Neural cell (in vitro differentiated cells): Measurements from ENCODE around the gene RIPK1. TPM values are rescaled to one million over a fixed set of nuclear protein-coding genes. Genes with fewer than 3 reads are reported as not detected.

ENCODE experiments used
- H2AFZ ChIP-seq: fragments of 200-600, 300-800 bp; sonication (generic), shearing (Covaris generic); 2 replicates; pipeline ENCODE4 v1.6.0; 2014; ENCODE audit warnings: low read depth, mild to moderate bottlenecking, antibody characterized with exemption, low read length, moderate library complexity
- H3F3A ChIP-seq: fragments of 200-600 bp; shearing (Covaris generic); 2 replicates; pipeline ENCODE4 v1.6.1; 2016; ENCODE audit warnings: mild to moderate bottlenecking, moderate library complexity, mixed read lengths, antibody characterized with exemption, low read length; ENCODE audit not compliant: insufficient read depth, poor library complexity, severe bottlenecking
- H3K27ac ChIP-seq: fragments of 200-600, 300-800 bp; sonication (generic), shearing (Covaris generic); 2 replicates; pipeline ENCODE4 v1.5.1; 2014; ENCODE audit warnings: mild to moderate bottlenecking, low read length, moderate library complexity
- H3K27me3 ChIP-seq: fragments of 300-800, 200-600 bp; sonication (generic), shearing (Covaris generic); 2 replicates; pipeline ENCODE4 v1.6.0; 2014; ENCODE audit warnings: mild to moderate bottlenecking, low read depth, low read length, moderate library complexity; ENCODE audit not compliant: insufficient read depth
- H3K36me3 ChIP-seq: fragments of 300-800, 200-600 bp; sonication (generic), shearing (Covaris generic); 2 replicates; pipeline ENCODE4 v1.5.1; 2014; ENCODE audit warnings: mild to moderate bottlenecking, antibody characterized with exemption, low read length, moderate library complexity; ENCODE audit not compliant: insufficient read depth
- H3K4me2 ChIP-seq: fragments of 300-800, 200-600 bp; sonication (generic), shearing (Covaris generic); 2 replicates; pipeline ENCODE4 v1.6.0; 2014; ENCODE audit warnings: mild to moderate bottlenecking, low read length
- H3K4me3 ChIP-seq: fragments of 300-800, 200-600 bp; sonication (generic), shearing (Covaris generic); 2 replicates; pipeline ENCODE4 v1.5.1; 2014; ENCODE audit warnings: mild to moderate bottlenecking, low read length, moderate library complexity
- H3K79me2 ChIP-seq: fragments of 200-600 bp; shearing (Covaris generic); replicated peaks from 2 replicates; pipeline ENCODE4 v1.6.0; 2014; ENCODE audit warnings: mild to moderate bottlenecking, low read length, moderate library complexity; ENCODE audit not compliant: insufficient read depth
- H3K9ac ChIP-seq: fragments of 300-800, 200-600 bp; sonication (generic), shearing (Covaris generic); 2 replicates; pipeline ENCODE4 v1.6.1; 2016; ENCODE audit warnings: mild to moderate bottlenecking, low read length, mixed read lengths
- H3K9me2 ChIP-seq: fragments of 200-600 bp; shearing (Covaris generic); 2 replicates; pipeline ENCODE4 v1.6.1; 2016; ENCODE audit warnings: mild to moderate bottlenecking, low read length, mixed read lengths; ENCODE audit not compliant: insufficient read depth
- H3K9me3 ChIP-seq: fragments of 200-600, 300-800 bp; sonication (generic), shearing (Covaris generic); 2 replicates; pipeline ENCODE4 v1.6.1; 2016; ENCODE audit warnings: mild to moderate bottlenecking, mixed run types, low read length, moderate library complexity, mixed read lengths
- H4K20me1 ChIP-seq: fragments of 200-600 bp; shearing (Covaris generic); 2 replicates; pipeline ENCODE4 v1.6.1; 2016; ENCODE audit warnings: mild to moderate bottlenecking, mixed run types; ENCODE audit not compliant: insufficient read depth
- EP300 ChIP-seq: fragments of 450-650 bp; conservative IDR thresholded peaks from 2 replicates; pipeline ENCODE4 v1.6.1; 2014; ENCODE audit warnings: antibody characterized with exemption, mild to moderate bottlenecking, moderate library complexity; ENCODE audit not compliant: poor library complexity, severe bottlenecking
- EZH2 ChIP-seq: fragments of 200-600, 300-800 bp; shearing (Covaris generic), sonication (generic); IDR thresholded peaks from 2 replicates; pipeline ENCODE4 v1.6.1; 2014; ENCODE audit warnings: antibody characterized with exemption, low read length, borderline replicate concordance, mild to moderate bottlenecking; ENCODE audit not compliant: insufficient read depth, poor library complexity, severe bottlenecking
- MXI1 ChIP-seq: fragments of 450-650 bp; conservative IDR thresholded peaks from 2 replicates; pipeline ENCODE4 v1.6.1; 2014; ENCODE audit warnings: antibody characterized with exemption, mild to moderate bottlenecking; ENCODE audit not compliant: poor library complexity, severe bottlenecking
- POLR2AphosphoS5 ChIP-seq: IDR thresholded peaks from 2 replicates; pipeline ENCODE4 v1.6.1; 2012
- RAD21 ChIP-seq: fragments of 450-650 bp; conservative IDR thresholded peaks from 2 replicates; pipeline ENCODE4 v1.6.1; 2014; ENCODE audit warnings: antibody characterized with exemption, mild to moderate bottlenecking, moderate library complexity
- SMC3 ChIP-seq: fragments of 450-650 bp; conservative IDR thresholded peaks from 2 replicates; pipeline ENCODE4 v1.6.1; 2014; ENCODE audit warnings: antibody characterized with exemption, mild to moderate bottlenecking, moderate library complexity; ENCODE audit not compliant: poor library complexity
- TAF1 ChIP-seq: IDR thresholded peaks from 2 replicates; pipeline ENCODE4 v1.6.1; 2012; ENCODE audit warnings: low read depth
- polyA plus RNA-seq: library from polyadenylated mRNA; depleted of rRNA; stranded (reverse); fragments of >200 nt; gene quantifications from 2 replicates; pipeline ENCODE4 v1.2.3, GENCODE V29; 2014
- TF ChIP-seq, protein P1 (sequence below): IDR thresholded peaks from 2 replicates; pipeline ENCODE4 v1.6.1; 2012; ENCODE audit warnings: borderline replicate concordance
- TF ChIP-seq, protein P2 (sequence below): fragments of 450-650 bp; IDR thresholded peaks from 2 replicates; pipeline ENCODE4 v1.5.1; 2014; ENCODE audit warnings: antibody characterized with exemption, mild to moderate bottlenecking, moderate library complexity; ENCODE audit not compliant: poor library complexity, severe bottlenecking

RIPK1 gene
- polyA plus RNA-seq, 1 donor from 2014 or later, result 8.5 TPM

DNA sequence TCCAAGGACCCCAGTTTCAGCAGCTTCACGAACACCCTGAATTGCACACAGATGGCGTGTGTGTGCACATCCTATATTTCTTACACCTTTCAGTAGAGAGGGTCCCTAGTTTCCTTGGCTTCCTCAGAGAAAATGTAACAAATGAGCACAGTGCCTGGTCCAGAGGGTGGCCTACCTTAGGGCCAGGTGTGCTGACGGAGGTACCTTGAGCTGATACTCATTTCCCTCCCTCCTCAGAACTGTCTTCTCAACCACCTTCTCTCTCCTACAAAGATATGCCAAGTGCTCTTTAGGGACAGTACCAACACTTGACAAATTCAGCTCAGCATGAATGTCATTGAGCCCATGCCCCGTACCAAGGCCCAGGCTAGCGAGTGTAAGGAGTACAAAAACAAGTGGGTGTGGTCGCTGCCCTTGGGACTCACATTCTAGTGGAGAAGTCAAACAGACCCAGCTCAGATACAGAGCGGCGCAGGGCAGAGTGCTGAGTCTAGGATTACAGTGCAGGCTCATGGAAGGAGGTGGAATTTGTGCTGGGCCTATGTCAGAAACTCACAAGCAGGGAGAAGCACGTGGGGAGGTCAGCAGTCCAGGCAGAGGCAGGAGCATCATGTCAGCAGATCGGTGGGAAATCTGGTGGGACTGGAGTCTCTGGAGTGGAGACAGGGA is 40.6 kb downstream of the RIPK1 start:
- no peak overlapping the region for H3K4me2 ChIP-seq
- TF ChIP-seq MXI1, result no peak
- TF ChIP-seq, protein P1, sequence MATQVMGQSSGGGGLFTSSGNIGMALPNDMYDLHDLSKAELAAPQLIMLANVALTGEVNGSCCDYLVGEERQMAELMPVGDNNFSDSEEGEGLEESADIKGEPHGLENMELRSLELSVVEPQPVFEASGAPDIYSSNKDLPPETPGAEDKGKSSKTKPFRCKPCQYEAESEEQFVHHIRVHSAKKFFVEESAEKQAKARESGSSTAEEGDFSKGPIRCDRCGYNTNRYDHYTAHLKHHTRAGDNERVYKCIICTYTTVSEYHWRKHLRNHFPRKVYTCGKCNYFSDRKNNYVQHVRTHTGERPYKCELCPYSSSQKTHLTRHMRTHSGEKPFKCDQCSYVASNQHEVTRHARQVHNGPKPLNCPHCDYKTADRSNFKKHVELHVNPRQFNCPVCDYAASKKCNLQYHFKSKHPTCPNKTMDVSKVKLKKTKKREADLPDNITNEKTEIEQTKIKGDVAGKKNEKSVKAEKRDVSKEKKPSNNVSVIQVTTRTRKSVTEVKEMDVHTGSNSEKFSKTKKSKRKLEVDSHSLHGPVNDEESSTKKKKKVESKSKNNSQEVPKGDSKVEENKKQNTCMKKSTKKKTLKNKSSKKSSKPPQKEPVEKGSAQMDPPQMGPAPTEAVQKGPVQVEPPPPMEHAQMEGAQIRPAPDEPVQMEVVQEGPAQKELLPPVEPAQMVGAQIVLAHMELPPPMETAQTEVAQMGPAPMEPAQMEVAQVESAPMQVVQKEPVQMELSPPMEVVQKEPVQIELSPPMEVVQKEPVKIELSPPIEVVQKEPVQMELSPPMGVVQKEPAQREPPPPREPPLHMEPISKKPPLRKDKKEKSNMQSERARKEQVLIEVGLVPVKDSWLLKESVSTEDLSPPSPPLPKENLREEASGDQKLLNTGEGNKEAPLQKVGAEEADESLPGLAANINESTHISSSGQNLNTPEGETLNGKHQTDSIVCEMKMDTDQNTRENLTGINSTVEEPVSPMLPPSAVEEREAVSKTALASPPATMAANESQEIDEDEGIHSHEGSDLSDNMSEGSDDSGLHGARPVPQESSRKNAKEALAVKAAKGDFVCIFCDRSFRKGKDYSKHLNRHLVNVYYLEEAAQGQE, result no peak
- no peak for TF ChIP-seq EZH2
- no peak for TF ChIP-seq SMC3
- TF ChIP-seq, protein P2, sequence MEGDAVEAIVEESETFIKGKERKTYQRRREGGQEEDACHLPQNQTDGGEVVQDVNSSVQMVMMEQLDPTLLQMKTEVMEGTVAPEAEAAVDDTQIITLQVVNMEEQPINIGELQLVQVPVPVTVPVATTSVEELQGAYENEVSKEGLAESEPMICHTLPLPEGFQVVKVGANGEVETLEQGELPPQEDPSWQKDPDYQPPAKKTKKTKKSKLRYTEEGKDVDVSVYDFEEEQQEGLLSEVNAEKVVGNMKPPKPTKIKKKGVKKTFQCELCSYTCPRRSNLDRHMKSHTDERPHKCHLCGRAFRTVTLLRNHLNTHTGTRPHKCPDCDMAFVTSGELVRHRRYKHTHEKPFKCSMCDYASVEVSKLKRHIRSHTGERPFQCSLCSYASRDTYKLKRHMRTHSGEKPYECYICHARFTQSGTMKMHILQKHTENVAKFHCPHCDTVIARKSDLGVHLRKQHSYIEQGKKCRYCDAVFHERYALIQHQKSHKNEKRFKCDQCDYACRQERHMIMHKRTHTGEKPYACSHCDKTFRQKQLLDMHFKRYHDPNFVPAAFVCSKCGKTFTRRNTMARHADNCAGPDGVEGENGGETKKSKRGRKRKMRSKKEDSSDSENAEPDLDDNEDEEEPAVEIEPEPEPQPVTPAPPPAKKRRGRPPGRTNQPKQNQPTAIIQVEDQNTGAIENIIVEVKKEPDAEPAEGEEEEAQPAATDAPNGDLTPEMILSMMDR, result no peak
- TF ChIP-seq POLR2AphosphoS5, result no peak
- TF ChIP-seq TAF1, result no peak
- TF ChIP-seq EP300, result no peak
- TF ChIP-seq RAD21, result no peak
- H3K36me3 ChIP-seq, result no peaks in the 10 kb centered on the region
- H3K79me2 ChIP-seq, result no peaks in the 10 kb centered on the region
- H3K9ac ChIP-seq, result no peak overlapping the region
- H3K9me2 ChIP-seq, result no peaks in the 10 kb centered on the region
- no peaks in the 10 kb centered on the region for H3K27me3 ChIP-seq
- no peak overlapping the region for H2AFZ ChIP-seq
- no peak overlapping the region for H3K27ac ChIP-seq
- no peak overlapping the region for H3K4me3 ChIP-seq
- H3K9me3 ChIP-seq, result no peaks in the 10 kb centered on the region
- H3F3A ChIP-seq, result no peaks in the 10 kb centered on the region
- H4K20me1 ChIP-seq, result no peaks in the 10 kb centered on the region

DNA sequence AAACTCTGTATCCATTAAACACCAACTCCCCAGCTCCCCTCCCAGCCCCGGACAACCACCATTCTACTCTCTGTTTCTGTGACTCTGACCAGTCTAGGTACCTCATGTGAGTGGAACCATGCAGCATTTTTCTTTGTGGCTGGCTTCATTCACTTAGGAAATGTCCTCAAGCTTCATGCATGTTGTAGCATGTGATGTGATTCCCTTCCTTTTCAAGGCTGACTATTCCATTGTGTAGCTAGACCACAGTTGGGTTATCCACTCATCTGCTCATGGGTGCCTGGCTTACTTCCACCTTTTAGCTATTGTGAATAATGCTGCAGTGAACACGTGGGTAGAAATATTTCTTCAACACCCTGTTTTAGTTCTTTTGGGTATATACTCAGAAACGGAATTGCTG is 41.5 kb downstream of the RIPK1 start:
- no peak overlapping the region for H3K27ac ChIP-seq
- no peak overlapping the region for H3K4me2 ChIP-seq
- no peaks in the 10 kb centered on the region for H3K9me3 ChIP-seq
- no peak overlapping the region for H3K4me3 ChIP-seq
- H3F3A ChIP-seq, result no peaks in the 10 kb centered on the region
- H4K20me1 ChIP-seq, result no peaks in the 10 kb centered on the region
- no peak overlapping the region for H3K9ac ChIP-seq
- no peaks in the 10 kb centered on the region for H3K36me3 ChIP-seq
- no peak overlapping the region for H2AFZ ChIP-seq
- no peaks in the 10 kb centered on the region for H3K9me2 ChIP-seq
- H3K79me2 ChIP-seq, result no peaks in the 10 kb centered on the region
- TF ChIP-seq, protein P1, result no peak
- TF ChIP-seq EZH2 (no peak), POLR2AphosphoS5 (no peak), SMC3 (no peak), TAF1 (no peak)
- H3K27me3 ChIP-seq, result no peaks in the 10 kb centered on the region
